Measurements from ENCODE around the gene VBP1.
"Not testable (repeated sequence)": the region's sequence is repeated elsewhere in the genome, so short reads cannot be mapped to it uniquely, and the experiment has no call there.

The VBP1 gene, protein sequence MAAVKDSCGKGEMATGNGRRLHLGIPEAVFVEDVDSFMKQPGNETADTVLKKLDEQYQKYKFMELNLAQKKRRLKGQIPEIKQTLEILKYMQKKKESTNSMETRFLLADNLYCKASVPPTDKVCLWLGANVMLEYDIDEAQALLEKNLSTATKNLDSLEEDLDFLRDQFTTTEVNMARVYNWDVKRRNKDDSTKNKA

DNA sequence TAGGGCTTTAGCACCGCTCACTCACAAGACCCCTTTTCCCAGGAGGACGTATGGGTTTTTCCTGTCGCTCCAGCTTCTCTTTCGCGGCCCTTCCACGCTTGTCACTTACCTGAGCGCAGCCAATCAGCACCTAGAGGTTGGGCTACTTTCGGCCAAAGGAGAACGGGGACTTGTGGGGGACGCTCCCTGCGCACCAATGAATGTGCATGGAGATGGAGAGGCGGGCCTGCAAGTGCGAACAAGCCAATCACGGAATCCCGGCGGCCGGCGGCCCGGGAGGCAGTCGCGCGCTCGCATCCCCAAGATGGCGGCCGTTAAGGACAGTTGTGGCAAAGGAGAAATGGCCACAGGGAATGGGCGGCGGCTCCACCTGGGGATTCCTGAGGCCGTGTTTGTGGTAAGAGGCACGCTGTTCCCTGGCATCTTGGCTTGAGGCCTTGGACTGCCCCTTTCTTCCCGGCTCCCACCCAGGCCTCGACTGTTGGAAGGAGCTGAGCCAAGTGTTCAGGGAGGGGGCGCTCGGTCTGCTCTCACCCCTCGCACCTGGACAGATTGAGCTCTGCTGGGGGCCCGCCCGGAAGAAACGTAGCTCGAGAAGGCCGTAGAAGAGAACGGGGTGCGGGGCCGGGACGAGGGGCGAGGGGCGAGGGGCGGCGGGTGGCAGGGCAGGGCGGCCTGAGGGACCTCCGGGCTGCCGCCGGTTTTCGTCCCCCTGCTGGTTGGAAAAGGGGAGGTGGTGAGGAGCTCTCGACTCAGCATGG lies at the start of gene VBP1:
Gene VBP1 (plus strand): TSS at position 282 of the 761 bp plus-strand sequence. CDS start 23 bp downstream, at position 305.
- peak; percentile 95 for FAIRE-seq

DNA sequence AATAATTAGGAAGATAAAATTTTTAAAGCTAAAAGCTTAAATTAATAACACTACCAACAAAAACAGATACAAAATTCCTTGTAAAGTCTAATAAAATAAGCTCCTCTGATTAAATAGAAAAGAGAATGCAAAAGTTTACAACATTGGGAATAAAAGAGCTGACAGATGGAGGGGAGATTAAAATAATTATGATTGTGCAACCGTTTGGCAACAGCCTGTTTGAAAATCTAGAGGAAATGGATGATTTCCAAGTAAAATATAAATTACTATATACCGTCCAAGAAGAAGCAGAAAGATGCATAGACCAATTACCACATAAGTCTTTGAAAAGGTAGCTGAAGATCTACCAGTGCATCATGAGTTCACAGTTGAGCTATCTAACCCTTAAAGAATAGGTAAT lies 46.4 kb upstream of the VBP1 start:
- no peak for FAIRE-seq

- peak; percentile 76 for FAIRE-seq
These were observed 36.8 kb upstream of the VBP1 start for GRCh38 chrX:155179346-155179997.

DNA sequence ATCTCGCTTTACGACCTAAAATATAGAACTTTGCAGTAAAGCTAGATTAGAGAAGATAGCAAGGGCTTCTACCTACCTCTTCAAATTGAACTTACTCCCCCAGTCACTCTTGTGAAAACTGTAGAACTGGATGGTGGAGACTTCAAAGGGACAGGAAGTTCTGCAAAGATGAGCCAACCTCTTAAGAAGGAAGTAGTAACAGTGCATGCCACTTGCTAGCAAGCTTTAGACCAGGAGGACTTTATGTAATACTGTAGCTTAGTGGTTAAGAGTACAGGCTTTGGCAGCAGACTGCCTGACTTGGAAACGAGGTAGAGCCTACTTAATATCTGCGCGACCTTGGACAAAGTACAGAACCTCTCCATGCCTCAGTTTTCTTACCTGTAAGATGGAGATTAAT lies 27.5 kb upstream of the VBP1 start:
- FAIRE-seq: no peak

GRCh38 chrX:155211208-155211607 lies 5.1 kb upstream of the VBP1 start:
- no peak for FAIRE-seq

DNA sequence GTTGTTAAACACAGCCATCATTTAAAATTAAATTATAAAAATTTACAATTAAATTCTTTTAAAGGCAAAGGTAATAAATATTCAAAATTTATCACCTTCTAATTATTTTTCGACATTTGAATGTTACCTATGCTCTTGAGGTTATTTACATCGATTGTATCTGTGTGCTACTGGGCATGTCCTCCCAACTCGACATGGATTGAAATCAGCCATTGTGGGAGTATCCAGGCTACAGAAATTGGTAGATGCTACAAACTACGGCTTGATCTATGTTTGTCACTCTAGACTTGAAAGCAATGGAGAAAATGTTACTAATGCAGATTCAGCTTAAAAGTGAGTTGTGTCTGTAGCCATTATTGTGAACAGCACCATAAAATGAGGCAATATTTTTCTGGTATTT lies 2.5 kb upstream of the VBP1 start:
- FAIRE-seq: no peak

DNA sequence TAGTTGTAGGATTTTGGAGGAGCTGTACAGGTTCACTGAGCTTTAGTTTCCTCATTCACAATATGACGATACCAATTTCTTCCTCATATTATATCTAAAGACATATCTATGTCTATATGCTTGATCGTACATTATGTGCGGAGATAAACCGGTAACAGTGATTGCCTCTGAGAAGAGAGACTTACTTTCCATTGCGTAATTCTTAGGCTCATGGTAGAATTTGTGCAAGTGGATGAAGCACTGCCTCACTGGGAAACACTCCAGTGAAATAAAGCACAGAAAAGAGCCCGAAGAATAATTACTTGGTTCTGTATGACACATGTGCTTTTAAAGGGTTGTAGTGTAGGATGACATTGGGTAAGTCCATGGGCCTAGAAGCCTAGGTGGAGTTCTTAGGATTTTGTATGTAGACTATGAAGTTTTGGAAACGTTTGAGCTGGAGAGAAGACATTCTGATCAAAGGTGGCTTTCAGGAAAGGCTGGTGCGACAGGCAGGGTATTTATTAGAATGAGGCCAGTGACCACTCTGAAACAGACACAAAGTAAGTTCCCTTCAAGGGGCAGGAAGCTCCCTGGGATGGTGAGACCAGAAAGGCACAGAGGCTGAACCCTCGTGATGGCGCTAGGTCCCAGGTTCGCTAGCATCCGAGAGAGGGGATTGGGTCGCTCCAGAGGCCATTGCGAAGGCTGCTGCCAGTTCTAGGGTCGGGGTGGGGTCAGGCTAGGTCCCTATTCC lies 649 bp upstream of the VBP1 start:
- FAIRE-seq: no peak

- FAIRE-seq: no peak
These were observed 730 bp downstream of the VBP1 start for GRCh38 chrX:155216940-155217440.

DNA sequence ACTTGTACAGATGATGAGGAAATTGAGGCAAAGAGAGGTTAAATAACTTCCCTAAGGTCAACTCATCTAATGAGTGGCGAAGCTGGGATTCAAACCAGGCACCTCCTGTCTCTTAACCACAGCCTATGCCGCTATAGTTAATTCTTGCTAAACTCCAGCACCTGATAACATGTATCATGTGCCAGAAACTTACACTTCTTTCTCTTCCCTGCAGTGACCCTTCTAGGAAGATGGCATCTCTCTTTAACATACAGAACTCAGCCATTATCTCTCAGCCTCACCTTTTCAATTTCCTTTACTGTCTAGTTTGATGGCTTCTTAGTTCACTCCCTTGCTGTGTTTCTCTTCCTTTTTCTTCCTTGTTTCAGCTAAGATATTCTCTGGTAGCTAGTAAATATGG lies 2.5 kb downstream of the VBP1 start:
- no peak for FAIRE-seq

GRCh38 chrX:155221351-155221750 lies 5.1 kb downstream of the VBP1 start:
- no peak for FAIRE-seq

DNA sequence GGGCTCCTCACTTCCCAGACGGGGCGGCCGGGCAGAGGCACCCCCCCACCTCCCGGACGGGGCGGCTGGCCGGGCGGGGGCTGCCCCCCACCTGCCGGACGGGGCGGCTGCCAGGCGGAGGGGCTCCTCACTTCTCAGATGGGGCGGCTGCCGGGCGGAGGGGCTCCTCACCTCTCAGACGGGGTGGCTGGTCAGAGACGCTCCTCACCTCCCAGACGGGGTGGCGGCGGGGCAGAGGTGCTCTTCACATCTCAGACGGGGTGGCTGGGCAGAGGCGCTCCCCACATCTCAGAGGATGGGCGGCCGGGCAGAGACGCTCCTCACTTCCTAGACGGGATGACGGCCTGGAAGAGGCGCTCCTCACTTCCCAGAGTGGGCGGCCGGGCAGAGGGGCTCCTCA lies 7.5 kb downstream of the VBP1 start:
- FAIRE-seq: not testable (repeated sequence)

DNA sequence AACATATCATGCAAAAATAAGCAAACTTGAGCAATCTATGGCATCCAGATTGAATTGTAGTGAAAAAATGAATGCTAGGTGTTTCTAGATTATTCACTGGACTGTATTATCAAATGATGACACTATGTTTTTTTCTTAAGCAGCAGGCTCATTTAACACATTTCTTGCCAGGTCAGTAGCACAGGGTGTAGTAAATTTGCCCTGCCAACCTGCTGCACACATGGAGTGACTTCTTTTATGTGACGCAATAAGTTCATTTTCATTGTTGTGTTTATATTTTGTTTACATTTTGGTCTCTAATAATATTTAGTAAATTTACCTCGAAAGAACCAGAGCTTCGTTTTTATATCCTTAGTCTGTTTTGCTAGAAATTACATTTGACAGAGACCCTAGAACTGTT lies 9.5 kb downstream of the VBP1 start:
- no peak for FAIRE-seq

GRCh38 chrX:155231163-155231562 lies 14.9 kb downstream of the VBP1 start:
- no peak for FAIRE-seq

DNA sequence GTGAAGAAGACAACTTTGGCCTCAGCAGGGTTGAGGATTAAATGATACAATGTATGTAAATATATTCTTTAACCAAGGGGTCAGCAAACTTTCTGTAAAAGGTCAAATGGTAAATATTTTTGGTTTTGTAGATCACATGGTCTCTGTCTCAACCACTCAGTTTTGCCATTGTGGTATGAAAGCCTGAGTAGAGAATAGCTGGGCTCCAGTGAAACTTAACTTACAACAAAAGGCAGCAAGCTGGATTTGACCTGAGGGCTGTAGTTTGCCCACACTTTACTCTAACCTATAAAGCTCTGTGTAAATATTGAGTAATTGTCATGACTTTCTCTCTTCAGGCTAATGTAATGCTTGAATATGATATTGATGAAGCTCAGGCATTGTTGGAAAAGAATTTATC lies 19.6 kb downstream of the VBP1 start:
- no peak for FAIRE-seq

DNA sequence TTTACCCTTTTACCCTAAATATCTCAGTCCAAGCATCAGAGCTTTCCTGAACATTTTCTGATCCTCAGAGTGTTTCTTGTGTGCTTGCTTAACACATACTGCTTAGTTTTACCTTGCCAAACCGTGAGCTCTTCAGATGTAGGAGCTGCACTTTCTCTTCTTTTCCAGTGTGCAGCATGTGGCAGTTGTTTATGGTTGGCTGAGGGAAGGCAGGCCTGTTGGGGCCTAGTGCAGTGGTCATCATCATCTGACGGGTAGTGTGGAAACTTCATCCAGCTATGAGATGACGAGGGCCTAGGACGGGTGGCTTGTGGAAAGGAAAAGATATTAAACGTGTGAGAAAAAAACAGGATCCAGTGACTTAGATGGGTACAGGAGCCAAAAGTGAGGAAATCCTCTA lies 21.5 kb downstream of the VBP1 start:
- FAIRE-seq: no peak

DNA sequence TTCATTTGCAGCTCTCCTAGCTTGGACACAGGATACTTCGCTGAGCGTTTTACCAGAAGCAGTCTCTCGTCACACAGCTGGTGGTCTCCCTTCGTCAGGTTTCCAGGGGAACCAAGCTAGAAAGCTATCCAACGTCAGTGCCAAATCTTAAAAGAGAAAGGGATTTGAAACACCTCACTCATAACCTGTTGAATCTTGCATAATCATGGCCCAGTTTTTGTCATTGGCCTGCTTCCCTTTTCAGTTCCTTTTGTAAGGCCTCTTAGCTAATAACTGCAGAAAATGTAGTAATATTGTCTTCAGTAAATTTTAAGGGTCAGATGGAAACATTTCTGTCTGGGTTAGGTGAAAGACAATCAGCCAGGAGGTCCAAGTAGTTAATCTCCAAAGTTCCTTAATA lies 26.0 kb downstream of the VBP1 start:
- FAIRE-seq: no peak

- FAIRE-seq: no peak
These were observed 30.5 kb downstream of the VBP1 start for GRCh38 chrX:155246748-155247147.

- no peak for FAIRE-seq
These were observed 31.2 kb downstream of the VBP1 start for GRCh38 chrX:155247497-155247896.

DNA sequence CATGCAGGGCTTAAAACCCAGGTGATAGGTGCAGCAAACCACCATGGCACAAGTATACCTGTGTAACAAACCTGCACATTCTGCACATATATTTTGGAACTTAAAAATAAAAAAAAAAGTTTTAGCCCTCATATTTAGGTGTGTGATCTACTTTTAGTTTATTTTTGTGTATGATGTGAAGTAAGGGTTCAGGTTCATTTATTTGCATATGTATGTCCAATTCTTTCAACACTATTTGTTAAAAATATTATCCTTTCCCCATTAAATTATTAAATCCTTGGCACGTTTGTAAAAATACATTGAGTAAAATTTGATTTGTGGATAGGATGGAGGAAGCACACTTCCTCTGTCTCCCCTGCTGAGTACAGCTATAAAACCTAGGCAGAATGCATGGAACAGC lies 35.1 kb downstream of the VBP1 start:
- FAIRE-seq: no peak

DNA sequence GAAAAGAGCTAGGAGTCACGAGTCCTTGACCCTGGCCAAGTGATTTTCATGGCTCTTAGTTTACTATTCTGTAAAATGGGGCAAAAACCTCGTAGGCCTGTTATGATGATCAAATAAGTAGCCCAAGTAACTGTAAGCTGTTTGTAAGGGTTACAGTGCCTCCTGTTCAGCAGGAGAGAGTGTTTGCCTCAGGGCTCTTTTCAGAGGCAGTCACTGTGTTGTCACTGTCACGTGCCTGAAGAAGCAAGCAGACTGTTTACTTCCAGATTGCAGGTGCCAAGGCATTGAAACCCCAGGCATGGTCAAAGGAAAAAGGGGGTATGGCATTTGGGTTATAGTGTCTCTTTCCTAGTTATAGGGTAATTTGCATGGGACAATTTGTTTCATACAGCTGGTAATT lies 43.5 kb downstream of the VBP1 start:
- no peak for FAIRE-seq

DNA sequence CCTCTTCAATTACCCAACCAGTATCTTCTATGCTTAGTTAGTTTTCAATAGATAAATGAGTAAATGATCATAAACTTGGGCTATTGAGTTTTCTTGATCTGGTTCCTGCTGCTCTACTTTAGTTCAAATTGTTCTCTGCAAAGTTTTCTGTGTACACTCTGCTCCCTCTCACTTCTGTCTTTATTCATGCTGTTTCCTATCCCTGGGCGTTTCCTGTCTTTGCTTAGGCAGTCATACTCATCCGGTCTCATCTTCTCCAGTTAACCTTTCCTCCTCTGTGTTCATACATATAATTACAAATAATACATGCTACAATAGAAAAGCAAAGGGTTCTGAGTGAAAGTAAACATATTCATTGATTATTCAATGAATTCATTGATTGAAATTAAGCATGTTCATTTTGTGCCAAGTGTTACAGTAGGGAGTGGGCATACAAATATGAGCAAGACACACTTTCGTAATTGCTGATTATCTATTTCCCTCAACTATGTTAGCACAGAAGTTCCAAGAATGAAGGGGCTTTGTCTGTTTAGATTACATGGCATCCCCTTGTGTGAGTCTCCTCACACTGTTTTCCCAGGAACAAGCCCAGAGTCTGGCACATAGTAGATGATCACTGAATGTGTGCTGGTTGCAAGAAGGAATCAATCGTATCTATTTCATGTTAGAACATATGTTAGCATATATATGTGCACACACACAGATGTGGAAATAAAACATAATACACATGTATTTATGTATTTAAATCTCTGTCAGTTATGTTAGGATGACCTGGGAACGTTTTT lies 46.9 kb downstream of the VBP1 start:
- peak; percentile 51 for FAIRE-seq

GRCh38 chrX:155263854-155264628 lies 47.8 kb downstream of the VBP1 start, which contains the start of gene RAB39B:
Gene RAB39B (minus strand): TSS chrX:155264491. CDS start chrX:155264288, 203 bp downstream.
- peak; percentile 89 for FAIRE-seq

All from G401.6 (cell line).